WTC11 (cell line): ENCODE results near the gene CAND2. TPM values are rescaled to one million over a fixed set of nuclear protein-coding genes. Genes with fewer than 3 reads are reported as not detected.

Source experiments
- ATAC-seq: fragments of 200-7000 bp; cut with Tn5 transposase; 2 replicates; pipeline ENCODE4 v1.10.0; 2021; ENCODE audit warnings: mild to moderate bottlenecking, moderate library complexity
- CTCF ChIA-PET: fragments of 300-600 bp; sonication (Branson Sonifier 250); formaldehyde crosslinking; loops from one replicate; lab custom pipeline; 2021; ENCODE audit warnings: antibody characterized with exemption; lab: Charles Lee
- POLR2A ChIA-PET: fragments of 350-600 bp; sonication (Branson Sonifier 250); formaldehyde crosslinking; loops from one replicate; lab custom pipeline; 2021; ENCODE audit warnings: antibody characterized with exemption; lab: Charles Lee
- DNase-seq: peaks from one replicate; pipeline ENCODE4 v3.0.0; 2021; ENCODE audit warnings: low spot score
- H3K27ac Mint-ChIP-seq: 2 replicates; pipeline ENCODE4 v1.8.0; 2021; ENCODE audit warnings: mixed read lengths
- H3K27me3 Mint-ChIP-seq: 2 replicates; pipeline ENCODE4 v1.8.0; 2021; ENCODE audit warnings: low read depth, mild to moderate bottlenecking, moderate library complexity, mixed read lengths
- H3K36me3 Mint-ChIP-seq: 2 replicates; pipeline ENCODE4 v1.8.0; 2021; ENCODE audit warnings: mixed read lengths
- H3K4me1 Mint-ChIP-seq: 2 replicates; pipeline ENCODE4 v1.8.0; 2022; ENCODE audit warnings: mixed read lengths
- H3K4me3 Mint-ChIP-seq: 2 replicates; pipeline ENCODE4 v1.8.0; 2021; ENCODE audit warnings: mild to moderate bottlenecking, moderate library complexity, mixed read lengths
- H3K9me3 Mint-ChIP-seq: 2 replicates; pipeline ENCODE4 v1.8.0; 2021; ENCODE audit warnings: mixed read lengths
- ATF3 ChIP-seq: sonication (generic); formaldehyde crosslinking; conservative IDR thresholded peaks from 2 replicates; pipeline ENCODE4 v1.8.1; 2022; ENCODE audit warnings: mild to moderate bottlenecking, missing genetic modification reagents
- ATF6 ChIP-seq: sonication (generic); formaldehyde crosslinking; IDR thresholded peaks from 2 replicates; pipeline ENCODE4 v1.8.1; 2023; ENCODE audit warnings: mild to moderate bottlenecking, missing genetic modification reagents
- CBFB ChIP-seq: sonication (generic); formaldehyde crosslinking; IDR thresholded peaks from 2 replicates; pipeline ENCODE4 v1.8.1; 2022; ENCODE audit warnings: mild to moderate bottlenecking, low read depth, missing genetic modification reagents
- ERG ChIP-seq: fragments of 250-450 bp; sonication (Bioruptor Pico); IDR thresholded peaks from 2 replicates; pipeline ENCODE4 v1.8.0; 2021; ENCODE audit warnings: mild to moderate bottlenecking
- ESRRA ChIP-seq: sonication (generic); formaldehyde crosslinking; IDR thresholded peaks from 2 replicates; pipeline ENCODE4 v1.8.1; 2022; ENCODE audit warnings: mild to moderate bottlenecking, missing genetic modification reagents, borderline replicate concordance
- GTF2I ChIP-seq: fragments of 250-450 bp; sonication (Bioruptor Pico); conservative IDR thresholded peaks from 2 replicates; pipeline ENCODE4 v1.4.0; 2021; ENCODE audit warnings: mild to moderate bottlenecking
- HMGXB4 ChIP-seq: sonication (generic); formaldehyde crosslinking; IDR thresholded peaks from 2 replicates; pipeline ENCODE4 v1.8.1; 2023; ENCODE audit warnings: mild to moderate bottlenecking, moderate library complexity, missing genetic modification reagents
- IRF2 ChIP-seq: sonication (generic); formaldehyde crosslinking; IDR thresholded peaks from 2 replicates; pipeline ENCODE4 v1.8.0; 2022; ENCODE audit warnings: low read depth, missing genetic modification reagents, borderline replicate concordance
- JUN ChIP-seq: sonication (generic); formaldehyde crosslinking; IDR thresholded peaks from 2 replicates; pipeline ENCODE4 v1.8.0; 2023; ENCODE audit warnings: mild to moderate bottlenecking, missing genetic modification reagents
- NFATC4 ChIP-seq: fragments of 250-450 bp; sonication (Bioruptor Pico); IDR thresholded peaks from 2 replicates; pipeline ENCODE4 v1.9.0; 2021; ENCODE audit warnings: mild to moderate bottlenecking
- PRDM15 ChIP-seq: sonication (generic); formaldehyde crosslinking; IDR thresholded peaks from 2 replicates; pipeline ENCODE4 v1.8.0; 2022; ENCODE audit warnings: missing genetic modification reagents
- SP1 ChIP-seq: sonication (generic); formaldehyde crosslinking; conservative IDR thresholded peaks from 2 replicates; pipeline ENCODE4 v1.8.1; 2022; ENCODE audit warnings: missing genetic modification reagents
- TEAD1 ChIP-seq: sonication (generic); formaldehyde crosslinking; IDR thresholded peaks from 2 replicates; pipeline ENCODE4 v1.8.0; 2022; ENCODE audit warnings: mild to moderate bottlenecking, missing genetic modification reagents
- USF1 ChIP-seq: sonication (generic); formaldehyde crosslinking; IDR thresholded peaks from 2 replicates; pipeline ENCODE4 v1.8.0; 2022; ENCODE audit warnings: mild to moderate bottlenecking, missing genetic modification reagents
- ZBTB21 ChIP-seq: sonication (generic); formaldehyde crosslinking; IDR thresholded peaks from 2 replicates; pipeline ENCODE4 v1.8.1; 2023; ENCODE audit warnings: mild to moderate bottlenecking, missing genetic modification reagents, borderline replicate concordance
- ZNF138 ChIP-seq: sonication (generic); formaldehyde crosslinking; conservative IDR thresholded peaks from 2 replicates; pipeline ENCODE4 v1.8.1; 2022; ENCODE audit warnings: mild to moderate bottlenecking, moderate library complexity, missing genetic modification reagents
- ZNF281 ChIP-seq: sonication (generic); formaldehyde crosslinking; IDR thresholded peaks from 2 replicates; pipeline ENCODE4 v1.8.0; 2023; ENCODE audit warnings: mild to moderate bottlenecking, missing genetic modification reagents
- total RNA-seq: library from RNA; stranded (reverse); gene quantifications from 3 replicates; pipeline ENCODE4 v1.2.3, GENCODE V29; 2021

Gene CAND2
- total RNA-seq, 1 experiment from 2014 or later: 15.4 TPM

GRCh38 chr3:12810961-12811360, 14.5 kb downstream of the CAND2 start (continued):
- TF ChIP-seq ERG (CRISPR knock-in tag) (no peak), CBFB (no peak), USF1 (CRISPR knock-in tag) (no peak), SP1 (no peak)

GRCh38 chr3:12812812-12813211, 16.3 kb downstream of the CAND2 start:
- Mint-ChIP-seq H3K9me3 (no peaks in the 10 kb centered on the region), H3K36me3 (no peaks in the 10 kb centered on the region), H3K27me3 (no peaks in the 10 kb centered on the region; the same call in 1 of the 2 replicates), H3K4me3 (no peak overlapping the region), H3K27ac (no peak overlapping the region), H3K4me1 (peaks cover 13% of the 10 kb centered on the region)
- TF ChIP-seq IRF2 (CRISPR knock-in tag): no peak
- ChIA-PET POLR2A (no interaction called here), CTCF (interaction anchor here (0.7 to 1.8 kb wide), 6 partner anchors 10 to 1309 kb away, joined by 3 to 7 read pairs (median 4); partner anchors contain the start of gene CAND2)
- ATAC-seq (no peak), DNase-seq (no peak)

GRCh38 chr3:12813967-12814366, 17.5 kb downstream of the CAND2 start:
- no peaks in the 10 kb centered on the region for H3K9me3 Mint-ChIP-seq
- CTCF ChIA-PET: interaction anchor here (1.0 to 1.8 kb wide), 2 partner anchors 9 to 28 kb away, joined by 3 to 7 read pairs; partner anchors contain the start of gene RPL32
- DNase-seq (no peak), ATAC-seq (no peak)
- H3K36me3 Mint-ChIP-seq: no peaks in the 10 kb centered on the region
- POLR2A ChIA-PET: no interaction called here
- peaks cover 13% of the 10 kb centered on the region for H3K4me1 Mint-ChIP-seq
- H3K4me3 Mint-ChIP-seq: no peak overlapping the region
- H3K27me3 Mint-ChIP-seq: no peaks in the 10 kb centered on the region
- no peak overlapping the region for H3K27ac Mint-ChIP-seq
- TF ChIP-seq ATF3 (CRISPR knock-in tag) (no peak), GTF2I (CRISPR knock-in tag) (no peak), ZNF281 (CRISPR knock-in tag) (no peak), ZBTB21 (CRISPR knock-in tag) (no peak), ATF6 (no peak), ZNF138 (CRISPR knock-in tag) (no peak), PRDM15 (CRISPR knock-in tag) (no peak), NFATC4 (no peak), JUN (CRISPR knock-in tag) (no peak), USF1 (CRISPR knock-in tag) (no peak), HMGXB4 (no peak), ESRRA (CRISPR knock-in tag) (no peak), TEAD1 (CRISPR knock-in tag) (no peak)
